ENCODE data around the gene TMEM175.

TMEM175 gene

GRCh38 chr4:899556-899906 lies 32.7 kb upstream of the TMEM175 start:
- no peaks in the 10 kb centered on the region for H3K4me1 ChIP-seq
- intact Hi-C loops (cut with DNase I; ENCODE audit: low total_unique reads) = no loop called here
- no peaks in the 10 kb centered on the region for H3K27me3 ChIP-seq
- peaks cover 13 to 83% (median 54%) of the 10 kb centered on the region in 3 donors for H3K36me3 ChIP-seq
- no peak for TF ChIP-seq CTCF (IDR thresholded peaks at IDR 0.05)
- H3K4me3 ChIP-seq = no peak overlapping the region
- no peak overlapping the region for H3K27ac ChIP-seq
- no peak for DNase-seq
- H3K9me3 ChIP-seq = no peaks in the 10 kb centered on the region

GRCh38 chr4:900073-900472 lies 32.2 kb upstream of the TMEM175 start:
- Histone ChIP-seq H3K27me3 (no peaks in the 10 kb centered on the region), H3K27ac (no peak overlapping the region), H3K4me1 (no peaks in the 10 kb centered on the region), H3K4me3 (no peak overlapping the region), H3K36me3 (peaks cover 13 to 86% (median 50%) of the 10 kb centered on the region in 3 donors), H3K9me3 (no peaks in the 10 kb centered on the region)
- intact Hi-C loops (cut with DNase I; ENCODE audit: low total_unique reads) = no loop called here
- no peak for TF ChIP-seq CTCF (IDR thresholded peaks at IDR 0.05)
- DNase-seq = no peak

GRCh38 chr4:900721-901120 lies 31.5 kb upstream of the TMEM175 start:
- no peak for TF ChIP-seq CTCF (IDR thresholded peaks at IDR 0.05)
- Histone ChIP-seq H3K4me1 (no peaks in the 10 kb centered on the region), H3K36me3 (peaks cover 7 to 84% (median 50%) of the 10 kb centered on the region in 3 donors), H3K27me3 (no peaks in the 10 kb centered on the region), H3K9me3 (no peaks in the 10 kb centered on the region), H3K4me3 (no peak overlapping the region), H3K27ac (no peak overlapping the region)
- intact Hi-C loops (cut with DNase I; ENCODE audit: low total_unique reads) = no loop called here
- no peak for DNase-seq

GRCh38 chr4:901192-901910 lies 30.9 kb upstream of the TMEM175 start:
- Histone ChIP-seq H3K27me3 (no peaks in the 10 kb centered on the region), H3K36me3 (peaks cover 3 to 84% (median 46%) of the 10 kb centered on the region in 3 donors), H3K4me3 (no peak overlapping the region), H3K27ac (no peak overlapping the region), H3K9me3 (no peaks in the 10 kb centered on the region), H3K4me1 (no peaks in the 10 kb centered on the region)
- DNase-seq = no peak
- TF ChIP-seq CTCF (IDR thresholded peaks at IDR 0.05) = no peak
- intact Hi-C loops (cut with DNase I; ENCODE audit: low total_unique reads) = no loop called here

- no peak for TF ChIP-seq CTCF (IDR thresholded peaks at IDR 0.05)
- DNase-seq = no peak
Measured at GRCh38 chr4:903066-904046, 28.9 kb upstream of the TMEM175 start.

More at GRCh38 chr4:903066-904046, 28.9 kb upstream of the TMEM175 start:
- no peaks in the 10 kb centered on the region for H3K4me1 ChIP-seq
- no peak overlapping the region for H3K4me3 ChIP-seq
- no peak overlapping the region for H3K27ac ChIP-seq
- peaks cover 0 to 85% (median 37%) of the 10 kb centered on the region in 3 donors for H3K36me3 ChIP-seq
- intact Hi-C loops (cut with DNase I; ENCODE audit: low total_unique reads) = no loop called here
- no peaks in the 10 kb centered on the region for H3K9me3 ChIP-seq
- H3K27me3 ChIP-seq = no peaks in the 10 kb centered on the region

Measured in tibial artery (tissue), 4 donors.